ENCODE measurements around the gene BCL3. TPM values are rescaled to one million over a fixed set of nuclear protein-coding genes. Genes with fewer than 3 reads are reported as not detected.
"Not testable (repeated sequence)": the region's sequence is repeated elsewhere in the genome, so short reads cannot be mapped to it uniquely, and the experiment has no call there.

BCL3 gene
- total RNA-seq, 1 donor from 2014 or later, result 19.1 TPM

DNA sequence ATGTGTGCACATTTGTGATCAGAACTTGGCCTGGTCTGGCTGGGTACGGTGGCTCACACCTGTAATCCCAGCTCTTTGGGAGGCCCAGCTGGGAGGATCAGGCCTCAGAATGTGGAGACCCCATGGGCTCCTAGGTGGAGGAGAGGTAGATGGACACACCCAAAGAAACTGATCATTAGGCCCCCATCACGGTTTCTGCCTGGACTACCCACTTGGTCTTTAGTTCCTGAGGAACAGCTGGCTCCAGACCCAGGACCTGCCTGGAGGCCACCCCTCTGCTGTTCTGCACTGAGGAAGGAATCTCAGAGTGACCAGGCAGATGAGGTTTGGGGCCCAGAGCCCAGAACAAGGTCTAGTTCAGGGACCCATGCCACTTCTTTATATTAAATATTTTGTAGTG, 30.6 kb downstream of the BCL3 start:
- H3K4me3 ChIP-seq (ENCODE audit: low read depth, low read length), result no peak overlapping the region
- H3K27me3 ChIP-seq (ENCODE audit: control insufficient read depth, insufficient read depth, low read length), result no peaks in the 10 kb centered on the region
- DNase-seq (ENCODE audit: low read depth), result no peak
- H3K36me3 ChIP-seq (ENCODE audit: control insufficient read depth, insufficient read depth, low read length), result no peaks in the 10 kb centered on the region
- no peak for TF ChIP-seq CTCF (IDR thresholded peaks at IDR 0.05; ENCODE audit: insufficient read depth, low read length, poor library complexity, severe bottlenecking)

GRCh38 chr19:44781694-44782093, 33.2 kb downstream of the BCL3 start:
- not testable (repeated sequence) for DNase-seq (ENCODE audit: low read depth); H3K27me3 ChIP-seq (ENCODE audit: control insufficient read depth, insufficient read depth, low read length); H3K4me3 ChIP-seq (ENCODE audit: low read depth, low read length); H3K36me3 ChIP-seq (ENCODE audit: control insufficient read depth, insufficient read depth, low read length)

DNA sequence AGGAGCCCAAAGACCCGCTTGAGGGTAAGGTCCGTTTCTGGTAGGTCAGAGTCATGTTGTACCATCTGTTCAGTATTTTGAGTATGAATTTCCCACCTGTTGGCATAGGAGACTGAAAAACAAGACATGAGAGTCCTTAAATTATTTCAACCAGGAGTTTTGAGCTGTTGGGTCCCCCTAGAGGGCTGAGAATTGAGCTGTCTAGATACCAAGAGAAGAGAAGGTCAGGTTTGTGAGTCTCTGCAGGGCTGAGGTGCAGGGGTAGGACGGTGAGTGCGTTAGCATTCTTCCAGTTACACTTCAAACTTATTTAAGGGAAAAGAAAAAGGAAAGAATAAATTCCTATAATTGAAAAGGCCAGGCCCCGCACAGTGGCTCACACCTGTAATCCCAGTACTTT, 34.2 kb downstream of the BCL3 start:
- H3K36me3 ChIP-seq (ENCODE audit: control insufficient read depth, insufficient read depth, low read length), result no peaks in the 10 kb centered on the region
- H3K27me3 ChIP-seq (ENCODE audit: control insufficient read depth, insufficient read depth, low read length), result no peaks in the 10 kb centered on the region
- no peak for DNase-seq (ENCODE audit: low read depth)
- no peak for TF ChIP-seq CTCF (IDR thresholded peaks at IDR 0.05; ENCODE audit: insufficient read depth, low read length, poor library complexity, severe bottlenecking)
- H3K4me3 ChIP-seq (ENCODE audit: low read depth, low read length), result no peak overlapping the region

- no peaks in the 10 kb centered on the region for H3K36me3 ChIP-seq (ENCODE audit: control insufficient read depth, insufficient read depth, low read length)
- no peak for TF ChIP-seq CTCF (IDR thresholded peaks at IDR 0.05; ENCODE audit: insufficient read depth, low read length, poor library complexity, severe bottlenecking)
These were observed 35.0 kb downstream of the BCL3 start for GRCh38 chr19:44783545-44783944.

GRCh38 chr19:44785271-44785670, 36.8 kb downstream of the BCL3 start:
- TF ChIP-seq CTCF (IDR thresholded peaks at IDR 0.05; ENCODE audit: insufficient read depth, low read length, poor library complexity, severe bottlenecking), result no peak
- DNase-seq (ENCODE audit: low read depth), result no peak
- Histone ChIP-seq H3K36me3 (ENCODE audit: control insufficient read depth, insufficient read depth, low read length) (no peaks in the 10 kb centered on the region), H3K27me3 (ENCODE audit: control insufficient read depth, insufficient read depth, low read length) (no peaks in the 10 kb centered on the region), H3K4me3 (ENCODE audit: low read depth, low read length) (no peak overlapping the region)

More at GRCh38 chr19:44783545-44783944, 35.0 kb downstream of the BCL3 start:
- Histone ChIP-seq H3K27me3 (ENCODE audit: control insufficient read depth, insufficient read depth, low read length) (no peaks in the 10 kb centered on the region), H3K4me3 (ENCODE audit: low read depth, low read length) (no peak overlapping the region)
- no peak for DNase-seq (ENCODE audit: low read depth)

DNA sequence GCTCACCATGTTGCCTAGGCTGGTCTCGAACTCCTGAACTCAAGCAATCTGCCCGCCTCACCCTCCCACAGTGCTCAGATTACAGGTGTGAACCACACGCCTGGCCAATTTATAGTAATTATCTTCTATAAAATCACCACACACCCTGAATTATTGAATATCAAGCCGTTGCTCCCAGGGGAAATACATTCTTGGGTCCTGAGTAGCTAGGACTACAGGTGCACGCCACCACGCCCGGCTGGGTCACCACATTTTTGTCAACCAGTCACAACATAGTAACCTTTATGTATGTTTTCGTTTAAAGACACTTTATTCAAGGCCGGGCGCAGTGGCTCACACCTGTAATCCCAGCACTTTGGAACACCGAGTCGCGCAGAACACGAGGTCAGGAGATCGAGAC, 37.5 kb downstream of the BCL3 start:
- no peak for DNase-seq (ENCODE audit: low read depth)
- no peak for TF ChIP-seq CTCF (IDR thresholded peaks at IDR 0.05; ENCODE audit: insufficient read depth, low read length, poor library complexity, severe bottlenecking)
- no peaks in the 10 kb centered on the region for H3K36me3 ChIP-seq (ENCODE audit: control insufficient read depth, insufficient read depth, low read length)

More for the DNA sequence above, 37.5 kb downstream of the BCL3 start:
- Histone ChIP-seq H3K4me3 (ENCODE audit: low read depth, low read length) (no peak overlapping the region), H3K27me3 (ENCODE audit: control insufficient read depth, insufficient read depth, low read length) (no peaks in the 10 kb centered on the region)
